GM12878 (cell line): ENCODE results near the gene HERPUD1. TPM values are rescaled to one million over a fixed set of nuclear protein-coding genes. Genes with fewer than 3 reads are reported as not detected.

Experiments
- BACH1 ChIP-seq: fragments of 450-650 bp; IDR thresholded peaks from 2 replicates; pipeline ENCODE4 v1.6.1; 2017; ENCODE audit warnings: mild to moderate bottlenecking, borderline replicate concordance
- EGR1 ChIP-seq, 2 experiments: IDR thresholded peaks; 1 replicate in 1 of 2; 2 replicates in 1 of 2; pipeline ENCODE4 v1.6.1; 2011 to 2012; ENCODE audit warnings: low read depth in 2 of 2, low read length in 2 of 2, borderline replicate concordance in 1 of 2, mild to moderate bottlenecking in 1 of 2, moderate library complexity in 1 of 2
- KAT2A ChIP-seq: conservative IDR thresholded peaks from 2 replicates; pipeline ENCODE4 v1.6.1; 2011; ENCODE audit warnings: low read depth, low read length; ENCODE audit not compliant: control insufficient read depth
- LARP7 ChIP-seq: fragments of 450-650 bp; IDR thresholded peaks from 2 replicates; pipeline ENCODE4 v1.6.1; 2017; ENCODE audit warnings: mild to moderate bottlenecking
- NBN ChIP-seq: fragments of 450-650 bp; IDR thresholded peaks from 2 replicates; pipeline ENCODE4 v1.6.1; 2016
- NFXL1 ChIP-seq: fragments of 450-650 bp; IDR thresholded peaks from 2 replicates; pipeline ENCODE4 v1.6.1; 2017; ENCODE audit warnings: antibody characterized with exemption, mild to moderate bottlenecking, borderline replicate concordance
- NRF1 ChIP-seq: conservative IDR thresholded peaks from 2 replicates; pipeline ENCODE4 v1.6.1; 2011; ENCODE audit warnings: mild to moderate bottlenecking, low read depth, low read length, improper control_type of control experiment
- POU2F2 ChIP-seq: IDR thresholded peaks from 3 replicates; pipeline ENCODE4 v1.6.1; 2011; ENCODE audit warnings: low read depth, mild to moderate bottlenecking, low read length, borderline replicate concordance
- RUNX3 ChIP-seq: IDR thresholded peaks from 2 replicates; pipeline ENCODE4 v1.6.1; 2012; ENCODE audit warnings: low read length, inconsistent platforms
- SIN3A ChIP-seq: IDR thresholded peaks from 2 replicates; pipeline ENCODE4 v1.6.1; 2012; ENCODE audit warnings: low read depth, low read length, improper control_type of control experiment
- TBL1XR1 ChIP-seq: IDR thresholded peaks from 2 replicates; pipeline ENCODE4 v1.6.1; 2012; ENCODE audit warnings: low read depth, low read length, improper control_type of control experiment
- TCF7 ChIP-seq: IDR thresholded peaks from 2 replicates; pipeline ENCODE4 v1.6.1; 2014; ENCODE audit warnings: antibody characterized with exemption, borderline replicate concordance
- polyA plus RNA-seq, 11 experiments: library from polyadenylated mRNA; depleted of rRNA in 4 of 11; unstranded in 6 of 11; stranded (reverse) in 5 of 11; fragments of >200 nt; fragmentation: Nextera tagmentation in 4 of 11; fragmentation: Illumina TruSeq in 1 of 11; extraction: Ambion mirVana in 4 of 11; extraction: Trizol in 1 of 11; gene quantifications; 1 replicate in 1 of 11; 2 replicates in 10 of 11; pipeline versions ENCODE4 v1.2.1 to v1.2.3, GENCODE V29; 2011 to 2016; ENCODE audit warnings: inconsistent platforms in 2 of 11, missing spikeins in 2 of 11, low read depth in 1 of 11
- total RNA-seq, 4 experiments: library from RNA; depleted of rRNA in 3 of 4; stranded (reverse); fragments of >200 nt in 3 of 4; fragmentation: Illumina TruSeq in 1 of 4; extraction: Trizol in 1 of 4; gene quantifications; 2 replicates each; pipeline versions ENCODE4 v1.2.1 to v1.2.3, GENCODE V29; 2013 to 2021
- TF ChIP-seq, protein P1 (sequence below): fragments of 450-650 bp; IDR thresholded peaks from 2 replicates; pipeline ENCODE4 v1.6.1; 2018; ENCODE audit warnings: mild to moderate bottlenecking, low read depth, moderate library complexity; ENCODE audit not compliant: partially characterized antibody
- TF ChIP-seq, protein P2 (sequence below): fragments of 450-650 bp; formaldehyde crosslinking; IDR thresholded peaks from 2 replicates; pipeline ENCODE4 v1.4.0; 2020; ENCODE audit warnings: mild to moderate bottlenecking, moderate library complexity
- TF ChIP-seq, protein P3 (sequence below): fragments of 450-650 bp; conservative IDR thresholded peaks from 2 replicates; pipeline ENCODE4 v1.6.1; 2017; ENCODE audit warnings: mild to moderate bottlenecking, moderate library complexity
- TF ChIP-seq, protein P4 (sequence below): fragments of 450-650 bp; IDR thresholded peaks from 2 replicates; pipeline ENCODE4 v1.6.1; 2016; ENCODE audit warnings: mild to moderate bottlenecking

The HERPUD1 gene
- total and polyA plus RNA-seq, 10 of the 15 experiments (the other 5 are each of a cell fraction or from before 2014, with no cell fraction given): 32.6 to 212 (median 122) TPM

DNA sequence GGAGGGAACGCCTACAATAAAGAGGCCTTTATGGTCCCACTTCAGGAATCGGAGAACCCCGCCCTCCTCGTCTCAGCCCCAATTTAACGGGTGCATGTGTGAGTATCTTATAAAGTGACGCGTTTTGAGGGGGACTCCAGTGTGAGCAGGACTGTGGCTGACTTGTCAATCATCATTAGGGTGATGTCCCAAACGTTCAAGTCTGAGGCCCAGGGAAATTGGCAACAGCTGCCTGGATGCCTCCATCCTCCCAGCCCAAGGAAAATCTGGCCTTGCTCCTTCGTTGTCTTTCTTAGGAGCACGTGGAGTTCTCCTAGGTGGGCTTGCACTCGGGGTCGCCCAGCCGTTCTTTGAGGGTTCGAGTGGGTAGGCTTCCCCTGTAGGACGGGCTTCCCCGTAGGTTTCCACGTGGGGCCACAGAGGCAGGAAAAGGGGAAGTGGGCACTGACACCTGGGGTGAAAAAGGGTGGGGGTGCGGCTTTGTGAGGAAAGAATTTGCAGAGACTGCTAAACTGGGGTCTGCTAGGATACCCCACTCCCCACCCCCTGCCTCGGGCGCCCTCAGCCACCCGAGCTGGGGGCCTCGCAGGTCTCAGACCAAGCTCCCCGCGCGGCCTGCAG, 561 bp upstream of the HERPUD1 start (continued):
- TF ChIP-seq, protein P1, sequence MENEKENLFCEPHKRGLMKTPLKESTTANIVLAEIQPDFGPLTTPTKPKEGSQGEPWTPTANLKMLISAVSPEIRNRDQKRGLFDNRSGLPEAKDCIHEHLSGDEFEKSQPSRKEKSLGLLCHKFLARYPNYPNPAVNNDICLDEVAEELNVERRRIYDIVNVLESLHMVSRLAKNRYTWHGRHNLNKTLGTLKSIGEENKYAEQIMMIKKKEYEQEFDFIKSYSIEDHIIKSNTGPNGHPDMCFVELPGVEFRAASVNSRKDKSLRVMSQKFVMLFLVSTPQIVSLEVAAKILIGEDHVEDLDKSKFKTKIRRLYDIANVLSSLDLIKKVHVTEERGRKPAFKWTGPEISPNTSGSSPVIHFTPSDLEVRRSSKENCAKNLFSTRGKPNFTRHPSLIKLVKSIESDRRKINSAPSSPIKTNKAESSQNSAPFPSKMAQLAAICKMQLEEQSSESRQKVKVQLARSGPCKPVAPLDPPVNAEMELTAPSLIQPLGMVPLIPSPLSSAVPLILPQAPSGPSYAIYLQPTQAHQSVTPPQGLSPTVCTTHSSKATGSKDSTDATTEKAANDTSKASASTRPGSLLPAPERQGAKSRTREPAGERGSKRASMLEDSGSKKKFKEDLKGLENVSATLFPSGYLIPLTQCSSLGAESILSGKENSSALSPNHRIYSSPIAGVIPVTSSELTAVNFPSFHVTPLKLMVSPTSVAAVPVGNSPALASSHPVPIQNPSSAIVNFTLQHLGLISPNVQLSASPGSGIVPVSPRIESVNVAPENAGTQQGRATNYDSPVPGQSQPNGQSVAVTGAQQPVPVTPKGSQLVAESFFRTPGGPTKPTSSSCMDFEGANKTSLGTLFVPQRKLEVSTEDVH: peak; percentile 53
- no peak for TF ChIP-seq TCF7
- no peak for TF ChIP-seq NRF1
- 0 out of 3 replicates have a peak, but pooled peaks of 1 of the 2 experiments have one; percentile 5 for TF ChIP-seq EGR1 (IDR thresholded peaks at IDR 0.05; ENCODE audit: borderline replicate concordance in 1 of 2, low read depth in 2 of 2, low read length in 2 of 2)
- peak; percentile 73 for TF ChIP-seq BACH1
- peak; percentile 56 for TF ChIP-seq LARP7
- peak; percentile 45; the same call in 2 of the 3 replicates for TF ChIP-seq POU2F2
- TF ChIP-seq, protein P2, sequence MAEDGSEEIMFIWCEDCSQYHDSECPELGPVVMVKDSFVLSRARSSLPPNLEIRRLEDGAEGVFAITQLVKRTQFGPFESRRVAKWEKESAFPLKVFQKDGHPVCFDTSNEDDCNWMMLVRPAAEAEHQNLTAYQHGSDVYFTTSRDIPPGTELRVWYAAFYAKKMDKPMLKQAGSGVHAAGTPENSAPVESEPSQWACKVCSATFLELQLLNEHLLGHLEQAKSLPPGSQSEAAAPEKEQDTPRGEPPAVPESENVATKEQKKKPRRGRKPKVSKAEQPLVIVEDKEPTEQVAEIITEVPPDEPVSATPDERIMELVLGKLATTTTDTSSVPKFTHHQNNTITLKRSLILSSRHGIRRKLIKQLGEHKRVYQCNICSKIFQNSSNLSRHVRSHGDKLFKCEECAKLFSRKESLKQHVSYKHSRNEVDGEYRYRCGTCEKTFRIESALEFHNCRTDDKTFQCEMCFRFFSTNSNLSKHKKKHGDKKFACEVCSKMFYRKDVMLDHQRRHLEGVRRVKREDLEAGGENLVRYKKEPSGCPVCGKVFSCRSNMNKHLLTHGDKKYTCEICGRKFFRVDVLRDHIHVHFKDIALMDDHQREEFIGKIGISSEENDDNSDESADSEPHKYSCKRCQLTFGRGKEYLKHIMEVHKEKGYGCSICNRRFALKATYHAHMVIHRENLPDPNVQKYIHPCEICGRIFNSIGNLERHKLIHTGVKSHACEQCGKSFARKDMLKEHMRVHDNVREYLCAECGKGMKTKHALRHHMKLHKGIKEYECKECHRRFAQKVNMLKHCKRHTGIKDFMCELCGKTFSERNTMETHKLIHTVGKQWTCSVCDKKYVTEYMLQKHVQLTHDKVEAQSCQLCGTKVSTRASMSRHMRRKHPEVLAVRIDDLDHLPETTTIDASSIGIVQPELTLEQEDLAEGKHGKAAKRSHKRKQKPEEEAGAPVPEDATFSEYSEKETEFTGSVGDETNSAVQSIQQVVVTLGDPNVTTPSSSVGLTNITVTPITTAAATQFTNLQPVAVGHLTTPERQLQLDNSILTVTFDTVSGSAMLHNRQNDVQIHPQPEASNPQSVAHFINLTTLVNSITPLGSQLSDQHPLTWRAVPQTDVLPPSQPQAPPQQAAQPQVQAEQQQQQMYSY (CRISPR knock-in tag): no peak
- TF ChIP-seq NBN: peak; percentile 86
- TF ChIP-seq KAT2A: no peak
- peak; percentile 88 for TF ChIP-seq RUNX3
- TF ChIP-seq, protein P3, sequence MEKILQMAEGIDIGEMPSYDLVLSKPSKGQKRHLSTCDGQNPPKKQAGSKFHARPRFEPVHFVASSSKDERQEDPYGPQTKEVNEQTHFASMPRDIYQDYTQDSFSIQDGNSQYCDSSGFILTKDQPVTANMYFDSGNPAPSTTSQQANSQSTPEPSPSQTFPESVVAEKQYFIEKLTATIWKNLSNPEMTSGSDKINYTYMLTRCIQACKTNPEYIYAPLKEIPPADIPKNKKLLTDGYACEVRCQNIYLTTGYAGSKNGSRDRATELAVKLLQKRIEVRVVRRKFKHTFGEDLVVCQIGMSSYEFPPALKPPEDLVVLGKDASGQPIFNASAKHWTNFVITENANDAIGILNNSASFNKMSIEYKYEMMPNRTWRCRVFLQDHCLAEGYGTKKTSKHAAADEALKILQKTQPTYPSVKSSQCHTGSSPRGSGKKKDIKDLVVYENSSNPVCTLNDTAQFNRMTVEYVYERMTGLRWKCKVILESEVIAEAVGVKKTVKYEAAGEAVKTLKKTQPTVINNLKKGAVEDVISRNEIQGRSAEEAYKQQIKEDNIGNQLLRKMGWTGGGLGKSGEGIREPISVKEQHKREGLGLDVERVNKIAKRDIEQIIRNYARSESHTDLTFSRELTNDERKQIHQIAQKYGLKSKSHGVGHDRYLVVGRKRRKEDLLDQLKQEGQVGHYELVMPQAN: peak; percentile 54
- no peak for TF ChIP-seq NFXL1
- TF ChIP-seq SIN3A: 0 out of 2 replicates have a peak, but pooled peaks have one; percentile 75
- TF ChIP-seq TBL1XR1: peak; percentile 87
- TF ChIP-seq, protein P4, sequence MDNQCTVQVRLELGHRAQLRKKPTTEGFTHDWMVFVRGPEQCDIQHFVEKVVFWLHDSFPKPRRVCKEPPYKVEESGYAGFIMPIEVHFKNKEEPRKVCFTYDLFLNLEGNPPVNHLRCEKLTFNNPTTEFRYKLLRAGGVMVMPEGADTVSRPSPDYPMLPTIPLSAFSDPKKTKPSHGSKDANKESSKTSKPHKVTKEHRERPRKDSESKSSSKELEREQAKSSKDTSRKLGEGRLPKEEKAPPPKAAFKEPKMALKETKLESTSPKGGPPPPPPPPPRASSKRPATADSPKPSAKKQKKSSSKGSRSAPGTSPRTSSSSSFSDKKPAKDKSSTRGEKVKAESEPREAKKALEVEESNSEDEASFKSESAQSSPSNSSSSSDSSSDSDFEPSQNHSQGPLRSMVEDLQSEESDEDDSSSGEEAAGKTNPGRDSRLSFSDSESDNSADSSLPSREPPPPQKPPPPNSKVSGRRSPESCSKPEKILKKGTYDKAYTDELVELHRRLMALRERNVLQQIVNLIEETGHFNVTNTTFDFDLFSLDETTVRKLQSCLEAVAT: peak; percentile 51; the same call in 1 of the 2 replicates
